NT2/D1 (cell line): ENCODE measurements around the gene CASS4.

ENCODE experiments used
- DNase-seq: peaks from one replicate; pipeline ENCODE4 v3.0.0-alpha.2; 2011; ENCODE audit warnings: low read depth, low spot score
- H3K27me3 ChIP-seq: 2 replicates; pipeline ENCODE4 v1.6.0; 2011; ENCODE audit warnings: mild to moderate bottlenecking; ENCODE audit not compliant: insufficient read length, insufficient read depth
- H3K36me3 ChIP-seq: 2 replicates; pipeline ENCODE4 v1.6.1; 2011; ENCODE audit warnings: mild to moderate bottlenecking, low read length, mixed read lengths; ENCODE audit not compliant: insufficient read depth, insufficient read length
- H3K4me1 ChIP-seq: 2 replicates; pipeline ENCODE4 v1.5.1; 2011; ENCODE audit not compliant: insufficient read depth, insufficient read length
- H3K4me3 ChIP-seq: 2 replicates; pipeline ENCODE4 v1.5.1; 2011; ENCODE audit warnings: low read depth; ENCODE audit not compliant: insufficient read length
- H3K9ac ChIP-seq: 2 replicates; pipeline ENCODE4 v1.6.0; 2011; ENCODE audit warnings: low read depth; ENCODE audit not compliant: insufficient read length
- H3K9me3 ChIP-seq: 2 replicates; pipeline ENCODE4 v1.5.1; 2011; ENCODE audit warnings: mild to moderate bottlenecking, low read length; ENCODE audit not compliant: insufficient read depth
- SUZ12 ChIP-seq: IDR thresholded peaks from 2 replicates; pipeline ENCODE4 v1.6.1; 2011; ENCODE audit not compliant: insufficient read length, insufficient read depth; ENCODE audit errors: extremely low read depth
- YY1 ChIP-seq: IDR thresholded peaks from 2 replicates; pipeline ENCODE4 v1.6.1; 2011; ENCODE audit not compliant: insufficient read length, insufficient read depth
- ZNF274 ChIP-seq: IDR thresholded peaks from 2 replicates; pipeline ENCODE4 v1.6.1; 2011; ENCODE audit warnings: mild to moderate bottlenecking, low read depth, low read length

The CASS4 gene

DNA sequence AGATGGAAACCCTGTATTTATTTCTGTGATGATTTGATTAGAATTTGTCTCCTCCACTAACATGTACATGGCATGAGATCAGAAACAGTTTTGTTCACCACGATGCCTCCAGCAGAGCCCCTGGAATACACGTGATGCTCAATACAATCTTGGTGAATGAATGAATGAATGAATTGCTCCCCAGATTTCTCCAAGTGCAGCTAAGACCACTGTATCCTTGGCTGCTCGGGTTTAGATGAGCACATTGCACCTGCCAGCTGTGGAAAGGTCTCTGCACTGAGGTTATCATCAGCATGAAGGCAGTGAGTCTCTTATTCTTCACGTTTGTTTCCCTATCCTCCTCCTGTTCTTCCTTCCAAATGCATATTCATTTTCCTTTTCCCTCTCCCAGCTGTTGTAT, 17.9 kb downstream of the CASS4 start:
- DNase-seq, result no peak
- Histone ChIP-seq H3K36me3 (no peaks in the 10 kb centered on the region), H3K27me3 (no peaks in the 10 kb centered on the region), H3K4me3 (no peak overlapping the region), H3K9ac (no peak overlapping the region), H3K4me1 (peaks cover 3% of the 10 kb centered on the region), H3K9me3 (no peaks in the 10 kb centered on the region)
- TF ChIP-seq SUZ12 (no peak), YY1 (no peak), ZNF274 (no peak)

DNA sequence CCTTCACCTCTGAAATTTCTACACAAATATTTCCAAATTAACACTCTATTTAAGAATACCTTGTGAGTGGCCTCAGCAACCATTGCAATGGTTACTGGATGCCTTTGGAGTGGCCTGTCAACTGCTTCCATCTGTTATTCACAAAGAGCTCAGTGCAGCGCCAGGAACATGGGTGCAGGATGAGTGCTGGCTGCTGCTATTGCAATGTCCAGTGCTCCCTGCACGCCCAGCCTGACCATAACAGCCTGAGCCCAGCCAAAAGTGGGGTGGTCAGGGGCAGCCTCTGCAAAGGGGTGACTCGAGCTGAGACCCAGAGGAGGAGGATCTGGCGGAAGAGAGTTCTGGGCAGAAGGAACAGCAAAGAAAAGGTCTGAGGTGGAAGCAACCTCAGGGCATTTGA, 18.4 kb downstream of the CASS4 start:
- Histone ChIP-seq H3K4me3 (no peak overlapping the region), H3K4me1 (peaks cover 3% of the 10 kb centered on the region), H3K36me3 (no peaks in the 10 kb centered on the region), H3K9me3 (no peaks in the 10 kb centered on the region), H3K27me3 (no peaks in the 10 kb centered on the region), H3K9ac (no peak overlapping the region)
- TF ChIP-seq ZNF274 (no peak), YY1 (no peak), SUZ12 (no peak)
- DNase-seq, result no peak

DNA sequence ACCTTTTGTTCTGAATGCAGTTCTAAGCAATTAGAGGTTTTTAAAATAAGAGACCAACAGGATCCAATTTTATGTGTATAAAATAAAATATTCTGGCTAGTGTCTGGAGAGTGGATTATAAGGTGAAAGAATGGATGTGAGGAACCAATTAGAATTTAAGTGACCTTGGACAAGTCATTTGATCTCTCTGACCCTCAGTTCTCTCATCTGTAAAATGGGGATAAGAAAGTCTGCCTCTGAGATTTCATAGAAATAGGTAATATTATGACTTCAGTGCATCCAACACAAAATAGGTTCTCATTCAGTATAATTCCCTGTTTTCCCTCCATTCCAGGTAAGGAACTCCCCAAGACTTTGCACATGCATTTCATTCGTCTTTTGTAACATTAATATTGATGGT, 18.9 kb downstream of the CASS4 start:
- Histone ChIP-seq H3K9me3 (no peaks in the 10 kb centered on the region), H3K9ac (no peak overlapping the region), H3K36me3 (no peaks in the 10 kb centered on the region), H3K27me3 (no peaks in the 10 kb centered on the region), H3K4me3 (no peak overlapping the region), H3K4me1 (peaks cover 3% of the 10 kb centered on the region)
- TF ChIP-seq ZNF274 (no peak), YY1 (no peak)
- DNase-seq, result no peak

GRCh38 chr20:56431471-56431870, 19.4 kb downstream of the CASS4 start:
- Histone ChIP-seq H3K9me3 (no peaks in the 10 kb centered on the region), H3K4me3 (no peak overlapping the region), H3K9ac (no peak overlapping the region), H3K27me3 (no peaks in the 10 kb centered on the region), H3K36me3 (no peaks in the 10 kb centered on the region), H3K4me1 (peaks cover 3% of the 10 kb centered on the region)
- DNase-seq, result no peak
- TF ChIP-seq SUZ12 (no peak), YY1 (no peak), ZNF274 (no peak)

DNA sequence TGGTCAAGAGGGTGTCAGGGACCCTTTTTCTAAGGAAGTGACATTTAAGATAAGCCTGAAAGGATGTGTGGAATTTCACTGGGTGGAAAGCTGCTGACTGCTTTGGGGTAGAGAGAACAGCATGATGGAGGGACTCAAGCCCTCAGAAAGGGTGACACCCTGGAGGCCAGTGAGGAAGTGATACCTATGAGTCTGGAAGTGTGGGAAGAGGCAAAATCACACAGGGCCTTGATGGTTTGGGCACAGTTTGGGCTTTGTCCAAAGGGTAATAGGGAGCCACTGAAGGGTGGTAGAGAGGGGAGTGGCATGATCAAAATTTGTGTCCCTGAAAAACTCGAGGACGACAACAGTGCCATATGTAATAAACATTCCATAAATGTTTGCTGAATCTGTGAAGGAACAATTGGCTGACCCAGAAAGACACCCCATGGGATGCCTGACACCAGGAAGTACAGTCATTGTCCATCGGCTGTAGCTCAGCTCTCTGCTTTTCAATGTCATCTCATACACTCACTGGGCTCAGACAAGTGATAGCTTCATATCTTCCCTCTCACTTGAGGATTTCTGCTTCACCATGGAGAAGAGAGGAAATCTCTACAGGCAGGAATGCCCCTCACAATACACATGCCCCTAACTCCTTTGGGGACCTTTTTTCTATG, 21.3 kb downstream of the CASS4 start:
- no peaks in the 10 kb centered on the region for H3K36me3 ChIP-seq
- no peak for TF ChIP-seq YY1
- no peak for TF ChIP-seq SUZ12
- TF ChIP-seq ZNF274, result no peak
- peaks cover 3% of the 10 kb centered on the region for H3K4me1 ChIP-seq
- H3K4me3 ChIP-seq, result no peak overlapping the region
- no peaks in the 10 kb centered on the region for H3K9me3 ChIP-seq
- no peak for DNase-seq
- no peak overlapping the region for H3K9ac ChIP-seq
- no peaks in the 10 kb centered on the region for H3K27me3 ChIP-seq

- DNase-seq, result no peak
- Histone ChIP-seq H3K36me3 (no peaks in the 10 kb centered on the region), H3K27me3 (no peaks in the 10 kb centered on the region), H3K9me3 (no peaks in the 10 kb centered on the region), H3K9ac (no peak overlapping the region), H3K4me3 (no peak overlapping the region), H3K4me1 (peaks cover 3% of the 10 kb centered on the region)
- TF ChIP-seq SUZ12, result no peak
- TF ChIP-seq ZNF274, result no peak
- no peak for TF ChIP-seq YY1
Measured at GRCh38 chr20:56433880-56434255, 21.8 kb downstream of the CASS4 start.

GRCh38 chr20:56437196-56437960, 25.3 kb downstream of the CASS4 start:
- Histone ChIP-seq H3K9ac (no peak overlapping the region), H3K9me3 (no peaks in the 10 kb centered on the region), H3K4me3 (no peak overlapping the region), H3K27me3 (no peaks in the 10 kb centered on the region), H3K4me1 (peaks cover 5% of the 10 kb centered on the region), H3K36me3 (no peaks in the 10 kb centered on the region)
- no peak for DNase-seq
- TF ChIP-seq SUZ12 (no peak), YY1 (no peak), ZNF274 (no peak)
